PC-3 (cell line): ENCODE measurements around the gene GDAP1L1. TPM values are rescaled to one million over a fixed set of nuclear protein-coding genes. Genes with fewer than 3 reads are reported as not detected.

ENCODE experiments used
- ATAC-seq: fragments of 200-7000 bp; cut with Tn5 transposase; 2 replicates; pipeline ENCODE4 v1.9.1; 2020; ENCODE audit warnings: mild to moderate bottlenecking, moderate library complexity
- BruUV-seq: library from RNA; stranded (reverse); fragments of 400-500 nt; replicated peaks from 2 replicates; lab custom pipeline; 2021; lab: Mats Ljungman, UMichigan
- CTCF ChIA-PET: fragments of 300-600 bp; sonication (Branson Sonifier 250); formaldehyde crosslinking; loops from one replicate; lab custom pipeline; 2022; ENCODE audit warnings: antibody characterized with exemption; lab: Charles Lee
- POLR2A ChIA-PET: fragments of 300-600 bp; sonication (Branson Sonifier 250); formaldehyde crosslinking; loops from one replicate; lab custom pipeline; 2022; ENCODE audit warnings: antibody characterized with exemption; ENCODE audit not compliant: unreplicated experiment; lab: Charles Lee
- DNase-seq: peaks from one replicate; pipeline ENCODE4 v3.0.0-alpha.2; 2015
- H2AFZ ChIP-seq: fragments of 300-600 bp; sonication (generic); 2 replicates; pipeline ENCODE4 v1.6.0; 2016; ENCODE audit warnings: antibody characterized with exemption, low read length
- H3F3A ChIP-seq: fragments of 300-600 bp; sonication (generic); one replicate; pipeline ENCODE4 v1.6.0; 2017; ENCODE audit warnings: antibody characterized with exemption, low read length, control low read depth, mild to moderate bottlenecking; ENCODE audit not compliant: unreplicated experiment
- H3K27ac ChIP-seq: fragments of 300-600 bp; sonication (generic); 2 replicates; pipeline ENCODE4 v1.5.1; 2016; ENCODE audit warnings: mild to moderate bottlenecking, low read length
- H3K27me3 ChIP-seq: fragments of 300-600 bp; sonication (generic); 2 replicates; pipeline ENCODE4 v1.6.1; 2016; ENCODE audit warnings: low read length, mixed read lengths
- H3K36me3 ChIP-seq: fragments of 300-600 bp; sonication (generic); 2 replicates; pipeline ENCODE4 v1.6.1; 2016; ENCODE audit warnings: low read depth, mixed run types, low read length, mixed read lengths
- H3K4me1 ChIP-seq: fragments of 300-600 bp; sonication (generic); 2 replicates; pipeline ENCODE4 v1.5.1; 2016; ENCODE audit warnings: low read length; ENCODE audit not compliant: insufficient read depth
- H3K4me2 ChIP-seq: fragments of 300-600 bp; sonication (generic); 2 replicates; pipeline ENCODE4 v1.6.0; 2016; ENCODE audit warnings: low read length
- H3K4me3 ChIP-seq: fragments of 300-600 bp; sonication (generic); 2 replicates; pipeline ENCODE4 v1.5.1; 2016; ENCODE audit warnings: mild to moderate bottlenecking, low read length, mixed read lengths
- H3K79me2 ChIP-seq: fragments of 300-600 bp; sonication (generic); 2 replicates; pipeline ENCODE4 v1.6.1; 2017; ENCODE audit warnings: low read length, mixed read lengths
- H3K9ac ChIP-seq: fragments of 300-600 bp; sonication (generic); 2 replicates; pipeline ENCODE4 v1.6.0; 2016; ENCODE audit warnings: mild to moderate bottlenecking, low read length
- H3K9me2 ChIP-seq: fragments of 300-600 bp; sonication (generic); replicated peaks from 2 replicates; pipeline ENCODE4 v1.6.1; 2016; ENCODE audit warnings: mixed run types, low read length, mixed read lengths
- H3K9me3 ChIP-seq: fragments of 300-600 bp; sonication (generic); 2 replicates; pipeline ENCODE4 v1.6.1; 2016; ENCODE audit warnings: low read length, mixed read lengths
- H4K20me1 ChIP-seq: fragments of 300-600 bp; sonication (generic); 2 replicates; pipeline ENCODE4 v1.6.1; 2016; ENCODE audit warnings: low read length, mixed read lengths
- EZH2 ChIP-seq: fragments of 300-600 bp; sonication (generic); IDR thresholded peaks from one replicate; pipeline ENCODE4 v1.6.1; 2017; ENCODE audit warnings: antibody characterized with exemption, mild to moderate bottlenecking, low read length; ENCODE audit not compliant: unreplicated experiment
- EZH2phosphoT487 ChIP-seq: fragments of 300-600 bp; sonication (generic); IDR thresholded peaks from 2 replicates; pipeline ENCODE4 v1.6.1; 2018; ENCODE audit warnings: mild to moderate bottlenecking, antibody characterized with exemption, low read length, borderline replicate concordance
- intact Hi-C: fragments of 100-400 bp; cut with micrococcal nuclease; formaldehyde crosslinking; loops from 2 replicates; pipeline ENCODE4 v1.9.0; 2023
- total RNA-seq: library from RNA; depleted of rRNA; stranded (reverse); fragments of >200 nt; gene quantifications from 2 replicates; pipeline ENCODE4 v1.2.3, GENCODE V29; 2014
- TF ChIP-seq, protein P1 (sequence below): fragments of 300-600 bp; sonication (generic); conservative IDR thresholded peaks from 2 replicates; pipeline ENCODE4 v1.5.1; 2017; ENCODE audit warnings: antibody characterized with exemption, low read depth, mild to moderate bottlenecking, low read length

Gene GDAP1L1
- total RNA-seq, 1 experiment from 2014 or later: not detected

DNA sequence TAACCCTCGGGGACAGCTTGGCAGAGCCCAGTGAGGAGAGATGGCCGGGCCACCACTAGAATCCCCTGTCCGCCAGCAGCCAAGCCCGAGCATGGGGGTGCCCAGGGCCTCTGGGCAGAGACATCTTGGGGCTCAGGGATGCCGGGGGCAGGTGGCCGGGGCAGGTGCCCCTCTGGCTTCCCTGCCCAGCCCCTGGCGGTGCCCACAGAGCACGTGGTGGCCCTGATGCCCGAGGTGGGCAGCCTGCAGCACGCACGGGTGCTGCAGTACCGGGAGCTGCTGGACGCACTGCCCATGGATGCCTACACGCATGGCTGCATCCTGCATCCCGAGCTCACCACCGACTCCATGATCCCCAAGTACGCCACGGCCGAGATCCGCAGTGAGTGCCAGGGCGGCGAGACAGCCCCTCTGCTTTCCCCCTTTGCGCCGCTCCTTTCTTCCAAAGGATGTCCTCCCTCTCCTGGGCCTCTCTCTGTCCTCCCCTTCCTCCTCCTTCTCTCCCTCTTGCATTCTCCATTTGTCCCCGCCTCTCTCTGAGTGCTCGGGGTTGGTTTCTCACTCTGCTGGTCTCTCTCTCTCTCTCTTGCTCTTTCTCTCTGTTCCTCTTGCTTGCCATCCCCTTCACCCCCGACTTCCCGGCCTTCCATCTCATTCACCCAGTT lies 11.2 kb downstream of the GDAP1L1 start:
- no peaks in the 10 kb centered on the region for H3K9me3 ChIP-seq
- no peak overlapping the region for H2AFZ ChIP-seq
- intact Hi-C loops: no loop called here
- POLR2A ChIA-PET: no interaction called here
- no peaks in the 10 kb centered on the region for H3F3A ChIP-seq
- no peaks in the 10 kb centered on the region for H3K79me2 ChIP-seq
- TF ChIP-seq, protein P1, sequence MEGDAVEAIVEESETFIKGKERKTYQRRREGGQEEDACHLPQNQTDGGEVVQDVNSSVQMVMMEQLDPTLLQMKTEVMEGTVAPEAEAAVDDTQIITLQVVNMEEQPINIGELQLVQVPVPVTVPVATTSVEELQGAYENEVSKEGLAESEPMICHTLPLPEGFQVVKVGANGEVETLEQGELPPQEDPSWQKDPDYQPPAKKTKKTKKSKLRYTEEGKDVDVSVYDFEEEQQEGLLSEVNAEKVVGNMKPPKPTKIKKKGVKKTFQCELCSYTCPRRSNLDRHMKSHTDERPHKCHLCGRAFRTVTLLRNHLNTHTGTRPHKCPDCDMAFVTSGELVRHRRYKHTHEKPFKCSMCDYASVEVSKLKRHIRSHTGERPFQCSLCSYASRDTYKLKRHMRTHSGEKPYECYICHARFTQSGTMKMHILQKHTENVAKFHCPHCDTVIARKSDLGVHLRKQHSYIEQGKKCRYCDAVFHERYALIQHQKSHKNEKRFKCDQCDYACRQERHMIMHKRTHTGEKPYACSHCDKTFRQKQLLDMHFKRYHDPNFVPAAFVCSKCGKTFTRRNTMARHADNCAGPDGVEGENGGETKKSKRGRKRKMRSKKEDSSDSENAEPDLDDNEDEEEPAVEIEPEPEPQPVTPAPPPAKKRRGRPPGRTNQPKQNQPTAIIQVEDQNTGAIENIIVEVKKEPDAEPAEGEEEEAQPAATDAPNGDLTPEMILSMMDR: no peak
- TF ChIP-seq EZH2 (no peak), EZH2phosphoT487 (no peak)
- H3K4me2 ChIP-seq: no peak overlapping the region
- CTCF ChIA-PET: no interaction called here
- H3K4me3 ChIP-seq: no peak overlapping the region
- H3K36me3 ChIP-seq: no peaks in the 10 kb centered on the region
- ATAC-seq (no peak), DNase-seq (no peak)
- H3K27me3 ChIP-seq: no peaks in the 10 kb centered on the region
- no peak overlapping the region for H3K9ac ChIP-seq
- no peaks in the 10 kb centered on the region for H3K9me2 ChIP-seq
- H3K4me1 ChIP-seq: no peaks in the 10 kb centered on the region
- no peaks in the 10 kb centered on the region for H4K20me1 ChIP-seq
- no TSS peak for BruUV-seq
- no peak overlapping the region for H3K27ac ChIP-seq

DNA sequence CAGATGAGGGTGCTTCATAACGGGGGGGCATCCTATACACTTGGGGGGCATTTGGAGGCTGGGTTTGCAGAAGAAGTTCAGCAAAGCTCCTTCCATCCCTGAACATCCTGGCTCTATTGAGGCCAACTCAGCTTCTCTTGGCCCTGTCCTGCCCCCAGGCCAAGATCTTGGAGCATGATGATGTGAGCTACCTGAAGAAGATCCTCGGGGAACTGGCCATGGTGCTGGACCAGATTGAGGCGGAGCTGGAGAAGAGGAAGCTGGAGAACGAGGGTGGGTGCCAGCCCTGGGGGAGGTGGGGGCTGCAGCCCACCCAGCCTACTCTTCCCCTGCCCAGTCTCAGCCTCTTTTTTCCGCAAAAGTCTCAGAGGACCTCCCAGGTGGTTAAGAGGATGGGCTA lies 17.2 kb downstream of the GDAP1L1 start:
- no peak overlapping the region for H3K9ac ChIP-seq
- ATAC-seq: no peak
- H3K27me3 ChIP-seq: no peaks in the 10 kb centered on the region
- no peaks in the 10 kb centered on the region for H3F3A ChIP-seq
- no peaks in the 10 kb centered on the region for H3K79me2 ChIP-seq
- H3K9me3 ChIP-seq: no peaks in the 10 kb centered on the region
- no TSS peak for BruUV-seq
- no peak for TF ChIP-seq EZH2
- no peak overlapping the region for H2AFZ ChIP-seq
- peak; percentile 22 for DNase-seq
- H3K4me2 ChIP-seq: no peak overlapping the region
- ChIA-PET POLR2A (interaction anchor here (0.6 kb wide), 1 partner anchor 9 kb away, joined by 6 read pairs; no protein-coding TSS in a partner anchor), CTCF (no interaction called here)
- H3K4me3 ChIP-seq: no peak overlapping the region
- no peaks in the 10 kb centered on the region for H3K9me2 ChIP-seq
- H4K20me1 ChIP-seq: no peaks in the 10 kb centered on the region
- H3K36me3 ChIP-seq: no peaks in the 10 kb centered on the region
- intact Hi-C loops: no loop called here
- H3K4me1 ChIP-seq: no peaks in the 10 kb centered on the region
- no peak overlapping the region for H3K27ac ChIP-seq

DNA sequence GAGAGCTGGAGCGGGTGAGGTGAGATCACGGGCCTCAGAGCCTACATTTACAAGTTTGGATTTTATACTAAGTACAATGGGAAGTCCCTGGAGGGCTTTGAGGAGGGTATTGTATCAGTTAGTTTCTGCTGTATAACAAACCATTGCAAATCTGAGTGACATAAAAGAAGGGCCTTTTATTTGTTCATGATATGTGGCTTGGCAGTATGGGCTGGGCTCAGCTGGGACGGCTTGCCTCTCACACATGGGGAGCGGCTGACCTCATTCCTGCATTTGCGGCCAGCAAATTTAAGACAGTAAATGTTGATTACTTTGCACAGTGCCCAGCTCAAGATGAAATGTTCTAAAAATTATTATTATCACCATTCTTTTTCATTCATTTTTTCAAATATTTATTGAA lies 21.7 kb downstream of the GDAP1L1 start:
- no peak overlapping the region for H3K9ac ChIP-seq
- TF ChIP-seq EZH2phosphoT487: no peak
- TF ChIP-seq EZH2: no peak
- TF ChIP-seq, protein P1: no peak
- no peaks in the 10 kb centered on the region for H3F3A ChIP-seq
- ChIA-PET POLR2A (no interaction called here), CTCF (no interaction called here)
- intact Hi-C loops: no loop called here
- ATAC-seq (no peak), DNase-seq (no peak)
- no peaks in the 10 kb centered on the region for H3K79me2 ChIP-seq
- no peaks in the 10 kb centered on the region for H3K36me3 ChIP-seq
- no peaks in the 10 kb centered on the region for H3K4me1 ChIP-seq
- no peaks in the 10 kb centered on the region for H4K20me1 ChIP-seq
- no peak overlapping the region for H3K4me2 ChIP-seq
- no peaks in the 10 kb centered on the region for H3K9me3 ChIP-seq
- H3K27me3 ChIP-seq: no peaks in the 10 kb centered on the region
- H3K27ac ChIP-seq: no peak overlapping the region
- no TSS peak for BruUV-seq
- H3K4me3 ChIP-seq: no peak overlapping the region
- no peaks in the 10 kb centered on the region for H3K9me2 ChIP-seq
- H2AFZ ChIP-seq: no peak overlapping the region
